ENCODE measurements around the gene PHF2. TPM values are rescaled to one million over a fixed set of nuclear protein-coding genes. Genes with fewer than 3 reads are reported as not detected.

The PHF2 gene
- total and polyA plus RNA-seq, 9 of the 15 experiments (the other 6 are each of a cell fraction or from before 2014, with no cell fraction given), result 0.37 to 14.4 (median 8.1) TPM

GRCh38 chr9:93710370-93710723, 134.0 kb downstream of the PHF2 start:
- Histone ChIP-seq H3K9ac (ENCODE audit: insufficient read depth in 1 of 2, low read depth in 2 of 2, low read length in 2 of 2) (no peak overlapping the region), H4K20me1 (replicated peaks; ENCODE audit: control insufficient read depth, insufficient read depth, low read length) (no peaks in the 10 kb centered on the region), H3K4me1 (replicated peaks in 1 of 2; ENCODE audit: control insufficient read depth in 2 of 2, insufficient read depth in 2 of 2, low read length in 2 of 2) (no peaks in the 10 kb centered on the region), H3K36me3 (ENCODE audit: control insufficient read depth, insufficient read depth, low read length) (no peaks in the 10 kb centered on the region), H3K27me3 (ENCODE audit: control insufficient read depth in 2 of 2, insufficient read depth in 2 of 2, low read length in 2 of 2) (peaks cover 0 to 9% of the 10 kb centered on the region in 2 experiments; a peak in 2 of 5 replicates), H2AFZ (ENCODE audit: low read depth, low read length) (no peak overlapping the region), H3K9me1 (ENCODE audit: control insufficient read depth, insufficient read depth, low read length) (no peaks in the 10 kb centered on the region), H3K27ac (ENCODE audit: extremely low read depth, low read depth, low read length) (no peak overlapping the region), H3K79me2 (ENCODE audit: control insufficient read depth, insufficient read depth, low read length) (no peaks in the 10 kb centered on the region), H3K4me2 (ENCODE audit: insufficient read depth, low read length) (no peak overlapping the region), H3K9me3 (replicated peaks; ENCODE audit: control insufficient read depth, insufficient read depth, low read depth, low read length) (no peaks in the 10 kb centered on the region), H3K4me3 (no peak overlapping the region)
- CTCF ChIA-PET (ENCODE audit: low intra/inter-chr PET ratio), result no interaction called here
- intact Hi-C loops (cut with micrococcal nuclease), result no loop called here
- BruUV-seq (replicated peaks), result no TSS peak
- in situ Hi-C loops (cut with MboI), result no loop called here
- FAIRE-seq (no peak), DNase-seq (ENCODE audit: extremely low read depth in 1 of 4, low spot score in 3 of 4) (no peak), ATAC-seq (no peak)
- TF ChIP-seq, protein P1, sequence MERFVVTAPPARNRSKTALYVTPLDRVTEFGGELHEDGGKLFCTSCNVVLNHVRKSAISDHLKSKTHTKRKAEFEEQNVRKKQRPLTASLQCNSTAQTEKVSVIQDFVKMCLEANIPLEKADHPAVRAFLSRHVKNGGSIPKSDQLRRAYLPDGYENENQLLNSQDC (CRISPR knock-in tag; IDR thresholded peaks at IDR 0.05), result no peak
- no peak for TF ChIP-seq ZKSCAN3 (CRISPR knock-in tag; IDR thresholded peaks at IDR 0.05)
- POLR2A ChIA-PET, result interaction anchor here (0.6 kb wide), 2 partner anchors 198 to 322 kb away, joined by 3 read pairs; no protein-coding TSS in a partner anchor
- WGBS (ENCODE audit: insufficient coverage, low coverage, missing lambda C conversion rate), result 6% methylated on average over 6 of the region's 6 CpGs

DNA sequence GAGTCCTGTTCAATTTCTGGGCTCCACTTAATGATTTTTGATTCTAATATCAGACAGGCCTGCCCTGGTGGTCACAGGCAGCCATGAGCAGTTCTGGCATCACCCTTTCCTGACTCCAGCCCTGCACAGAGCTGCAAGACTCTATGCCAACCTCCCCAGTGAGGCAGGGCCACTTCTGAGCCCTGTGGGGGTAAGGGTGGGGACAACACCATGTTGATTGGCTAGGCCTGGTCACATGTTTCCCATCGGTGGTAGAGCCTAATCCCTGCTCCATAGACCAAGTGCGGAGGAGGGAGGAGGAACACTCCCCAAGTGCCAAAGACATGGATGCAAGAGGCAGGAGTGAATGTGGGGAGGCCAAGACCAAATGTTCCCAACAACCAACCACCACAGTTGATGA, 134.6 kb downstream of the PHF2 start:
- FAIRE-seq (no peak), ATAC-seq (no peak), DNase-seq (ENCODE audit: extremely low read depth in 1 of 4, low spot score in 3 of 4) (no peak)
- WGBS (ENCODE audit: insufficient coverage, low coverage, missing lambda C conversion rate), result 0% methylated on average over 1 of the region's 2 CpGs
- Histone ChIP-seq H3K4me2 (ENCODE audit: insufficient read depth, low read length) (no peak overlapping the region), H3K9ac (ENCODE audit: insufficient read depth in 1 of 2, low read depth in 2 of 2, low read length in 2 of 2) (no peak overlapping the region), H3K9me3 (replicated peaks; ENCODE audit: control insufficient read depth, insufficient read depth, low read depth, low read length) (no peaks in the 10 kb centered on the region), H3K79me2 (ENCODE audit: control insufficient read depth, insufficient read depth, low read length) (no peaks in the 10 kb centered on the region), H3K27ac (ENCODE audit: extremely low read depth, low read depth, low read length) (no peak overlapping the region), H3K4me1 (replicated peaks in 1 of 2; ENCODE audit: control insufficient read depth in 2 of 2, insufficient read depth in 2 of 2, low read length in 2 of 2) (no peaks in the 10 kb centered on the region), H3K9me1 (ENCODE audit: control insufficient read depth, insufficient read depth, low read length) (no peaks in the 10 kb centered on the region), H3K36me3 (ENCODE audit: control insufficient read depth, insufficient read depth, low read length) (no peaks in the 10 kb centered on the region), H4K20me1 (replicated peaks; ENCODE audit: control insufficient read depth, insufficient read depth, low read length) (no peaks in the 10 kb centered on the region), H3K4me3 (no peak overlapping the region), H2AFZ (ENCODE audit: low read depth, low read length) (no peak overlapping the region), H3K27me3 (ENCODE audit: control insufficient read depth in 2 of 2, insufficient read depth in 2 of 2, low read length in 2 of 2) (peaks cover 0 to 9% of the 10 kb centered on the region in 2 experiments; a peak in 2 of 5 replicates)
- TF ChIP-seq MXD1 (CRISPR knock-in tag; IDR thresholded peaks at IDR 0.05; ENCODE audit: borderline replicate concordance, poor library complexity, severe bottlenecking) (no peak), ARID3B (CRISPR knock-in tag; IDR thresholded peaks at IDR 0.05; ENCODE audit: borderline replicate concordance) (no peak)
- TF ChIP-seq, protein P2, sequence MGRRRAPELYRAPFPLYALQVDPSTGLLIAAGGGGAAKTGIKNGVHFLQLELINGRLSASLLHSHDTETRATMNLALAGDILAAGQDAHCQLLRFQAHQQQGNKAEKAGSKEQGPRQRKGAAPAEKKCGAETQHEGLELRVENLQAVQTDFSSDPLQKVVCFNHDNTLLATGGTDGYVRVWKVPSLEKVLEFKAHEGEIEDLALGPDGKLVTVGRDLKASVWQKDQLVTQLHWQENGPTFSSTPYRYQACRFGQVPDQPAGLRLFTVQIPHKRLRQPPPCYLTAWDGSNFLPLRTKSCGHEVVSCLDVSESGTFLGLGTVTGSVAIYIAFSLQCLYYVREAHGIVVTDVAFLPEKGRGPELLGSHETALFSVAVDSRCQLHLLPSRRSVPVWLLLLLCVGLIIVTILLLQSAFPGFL (CRISPR knock-in tag; IDR thresholded peaks at IDR 0.05), result no peak
- CTCF ChIA-PET (ENCODE audit: low intra/inter-chr PET ratio), result no interaction called here
- POLR2A ChIA-PET, result no interaction called here
- no TSS peak for BruUV-seq (replicated peaks)
- intact Hi-C loops (cut with micrococcal nuclease), result no loop called here
- in situ Hi-C loops (cut with MboI), result no loop called here
